ENCODE measurements around the gene OCEL1. TPM values are rescaled to one million over a fixed set of nuclear protein-coding genes. Genes with fewer than 3 reads are reported as not detected.

The OCEL1 gene
- total and polyA plus RNA-seq, 2 of the 13 experiments (the other 11 are each of a cell fraction or from before 2014, with no cell fraction given), result 10.6 to 17.2 TPM

DNA sequence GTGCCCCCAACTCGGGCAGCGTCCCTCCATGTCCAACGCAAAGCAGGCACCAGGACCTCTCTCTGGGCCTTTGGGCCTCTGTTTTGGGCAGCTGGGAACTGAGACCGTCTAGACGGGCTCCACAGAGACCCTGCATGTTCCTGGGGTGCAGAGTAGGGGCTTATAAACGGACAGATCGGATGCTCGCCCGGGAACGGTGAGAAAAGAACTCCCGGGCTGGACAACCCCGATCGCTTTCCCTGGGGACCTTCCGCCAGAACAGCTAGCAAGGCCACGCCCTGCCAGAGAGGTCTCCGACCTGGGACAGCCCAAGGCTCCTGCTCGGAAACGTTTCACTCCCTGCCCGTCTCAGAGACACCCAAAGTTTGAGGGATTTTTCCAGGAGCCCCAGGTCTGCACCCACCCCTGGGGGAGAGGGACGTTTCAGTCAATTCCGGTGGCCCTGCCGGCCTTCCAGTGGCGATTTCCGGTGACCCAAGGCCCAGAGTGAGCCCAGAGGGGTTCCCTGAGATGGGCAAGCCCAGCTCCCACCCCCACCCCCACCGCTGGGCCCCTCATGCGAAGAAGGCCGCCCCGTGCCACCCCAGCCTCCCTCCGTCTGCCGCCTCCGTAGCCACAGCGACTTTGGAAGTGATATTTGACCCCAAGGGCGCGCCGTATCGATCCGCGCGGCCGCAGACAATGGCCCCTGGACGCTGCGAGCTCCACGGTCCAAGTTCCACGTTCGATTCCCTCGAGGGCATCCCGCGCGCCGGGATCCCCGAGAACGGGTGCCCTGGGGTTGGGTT, 18.0 kb downstream of the OCEL1 start (continued):
- TF ChIP-seq EZH2 (conservative IDR thresholded peaks at IDR 0.05; ENCODE audit: low read depth, low read length) (no peak), RXRB (CRISPR knock-in tag; IDR thresholded peaks at IDR 0.05; ENCODE audit: borderline replicate concordance) (peak; percentile 92), ZKSCAN5 (CRISPR knock-in tag; IDR thresholded peaks at IDR 0.05) (peak; percentile 89; the same call in 1 of the 2 replicates), ZNF292 (CRISPR knock-in tag; IDR thresholded peaks at IDR 0.05; ENCODE audit: borderline replicate concordance, low read depth) (0 out of 2 replicates have a peak, but pooled peaks have one; percentile 19), ZNF224 (CRISPR knock-in tag; IDR thresholded peaks at IDR 0.05) (no peak), ZFP37 (CRISPR knock-in tag; IDR thresholded peaks at IDR 0.05; ENCODE audit: borderline replicate concordance) (0 out of 2 replicates have a peak, but pooled peaks have one; percentile 14), SMAD3 (CRISPR knock-in tag; IDR thresholded peaks at IDR 0.05) (0 out of 2 replicates have a peak, but pooled peaks have one; percentile 40), BCLAF1 (IDR thresholded peaks at IDR 0.05) (no peak), ZNF451 (CRISPR knock-in tag; IDR thresholded peaks at IDR 0.05) (no peak), ZNF670 (CRISPR knock-in tag; IDR thresholded peaks at IDR 0.05; ENCODE audit: borderline replicate concordance) (peak; percentile 9; the same call in 1 of the 2 replicates), MIER2 (CRISPR knock-in tag; IDR thresholded peaks at IDR 0.05) (no peak), SOX6 (IDR thresholded peaks at IDR 0.05) (no peak), SOX6 (CRISPR knock-in tag; IDR thresholded peaks at IDR 0.05) (peak; percentile 94), ZNF589 (CRISPR knock-in tag; conservative IDR thresholded peaks at IDR 0.05) (no peak; the same call in 1 of the 2 replicates), SP1 (IDR thresholded peaks at IDR 0.05) (no peak), SP1 (CRISPR knock-in tag; IDR thresholded peaks at IDR 0.05) (no peak), ZNF576 (CRISPR knock-in tag; IDR thresholded peaks at IDR 0.05) (no peak), ZSCAN20 (CRISPR knock-in tag; IDR thresholded peaks at IDR 0.05; ENCODE audit: borderline replicate concordance) (no peak)
- TF ChIP-seq, protein P1, sequence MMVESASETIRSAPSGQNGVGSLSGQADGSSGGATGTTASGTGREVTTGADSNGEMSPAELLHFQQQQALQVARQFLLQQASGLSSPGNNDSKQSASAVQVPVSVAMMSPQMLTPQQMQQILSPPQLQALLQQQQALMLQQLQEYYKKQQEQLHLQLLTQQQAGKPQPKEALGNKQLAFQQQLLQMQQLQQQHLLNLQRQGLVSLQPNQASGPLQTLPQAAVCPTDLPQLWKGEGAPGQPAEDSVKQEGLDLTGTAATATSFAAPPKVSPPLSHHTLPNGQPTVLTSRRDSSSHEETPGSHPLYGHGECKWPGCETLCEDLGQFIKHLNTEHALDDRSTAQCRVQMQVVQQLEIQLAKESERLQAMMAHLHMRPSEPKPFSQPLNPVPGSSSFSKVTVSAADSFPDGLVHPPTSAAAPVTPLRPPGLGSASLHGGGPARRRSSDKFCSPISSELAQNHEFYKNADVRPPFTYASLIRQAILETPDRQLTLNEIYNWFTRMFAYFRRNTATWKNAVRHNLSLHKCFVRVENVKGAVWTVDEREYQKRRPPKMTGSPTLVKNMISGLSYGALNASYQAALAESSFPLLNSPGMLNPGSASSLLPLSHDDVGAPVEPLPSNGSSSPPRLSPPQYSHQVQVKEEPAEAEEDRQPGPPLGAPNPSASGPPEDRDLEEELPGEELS (CRISPR knock-in tag; IDR thresholded peaks at IDR 0.05), result peak; percentile 69
- TF ChIP-seq, protein P2, sequence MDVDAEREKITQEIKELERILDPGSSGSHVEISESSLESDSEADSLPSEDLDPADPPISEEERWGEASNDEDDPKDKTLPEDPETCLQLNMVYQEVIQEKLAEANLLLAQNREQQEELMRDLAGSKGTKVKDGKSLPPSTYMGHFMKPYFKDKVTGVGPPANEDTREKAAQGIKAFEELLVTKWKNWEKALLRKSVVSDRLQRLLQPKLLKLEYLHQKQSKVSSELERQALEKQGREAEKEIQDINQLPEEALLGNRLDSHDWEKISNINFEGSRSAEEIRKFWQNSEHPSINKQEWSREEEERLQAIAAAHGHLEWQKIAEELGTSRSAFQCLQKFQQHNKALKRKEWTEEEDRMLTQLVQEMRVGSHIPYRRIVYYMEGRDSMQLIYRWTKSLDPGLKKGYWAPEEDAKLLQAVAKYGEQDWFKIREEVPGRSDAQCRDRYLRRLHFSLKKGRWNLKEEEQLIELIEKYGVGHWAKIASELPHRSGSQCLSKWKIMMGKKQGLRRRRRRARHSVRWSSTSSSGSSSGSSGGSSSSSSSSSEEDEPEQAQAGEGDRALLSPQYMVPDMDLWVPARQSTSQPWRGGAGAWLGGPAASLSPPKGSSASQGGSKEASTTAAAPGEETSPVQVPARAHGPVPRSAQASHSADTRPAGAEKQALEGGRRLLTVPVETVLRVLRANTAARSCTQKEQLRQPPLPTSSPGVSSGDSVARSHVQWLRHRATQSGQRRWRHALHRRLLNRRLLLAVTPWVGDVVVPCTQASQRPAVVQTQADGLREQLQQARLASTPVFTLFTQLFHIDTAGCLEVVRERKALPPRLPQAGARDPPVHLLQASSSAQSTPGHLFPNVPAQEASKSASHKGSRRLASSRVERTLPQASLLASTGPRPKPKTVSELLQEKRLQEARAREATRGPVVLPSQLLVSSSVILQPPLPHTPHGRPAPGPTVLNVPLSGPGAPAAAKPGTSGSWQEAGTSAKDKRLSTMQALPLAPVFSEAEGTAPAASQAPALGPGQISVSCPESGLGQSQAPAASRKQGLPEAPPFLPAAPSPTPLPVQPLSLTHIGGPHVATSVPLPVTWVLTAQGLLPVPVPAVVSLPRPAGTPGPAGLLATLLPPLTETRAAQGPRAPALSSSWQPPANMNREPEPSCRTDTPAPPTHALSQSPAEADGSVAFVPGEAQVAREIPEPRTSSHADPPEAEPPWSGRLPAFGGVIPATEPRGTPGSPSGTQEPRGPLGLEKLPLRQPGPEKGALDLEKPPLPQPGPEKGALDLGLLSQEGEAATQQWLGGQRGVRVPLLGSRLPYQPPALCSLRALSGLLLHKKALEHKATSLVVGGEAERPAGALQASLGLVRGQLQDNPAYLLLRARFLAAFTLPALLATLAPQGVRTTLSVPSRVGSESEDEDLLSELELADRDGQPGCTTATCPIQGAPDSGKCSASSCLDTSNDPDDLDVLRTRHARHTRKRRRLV (CRISPR knock-in tag; IDR thresholded peaks at IDR 0.05), result 0 out of 2 replicates have a peak, but pooled peaks have one; percentile 41

Measured in HepG2 (cell line).